PC-3 (cell line): ENCODE results near the gene ABLIM2. TPM values are rescaled to one million over a fixed set of nuclear protein-coding genes. Genes with fewer than 3 reads are reported as not detected.

Source experiments
- ATAC-seq: fragments of 200-7000 bp; cut with Tn5 transposase; 2 replicates; pipeline ENCODE4 v1.9.1; 2020; ENCODE audit warnings: mild to moderate bottlenecking, moderate library complexity
- BruUV-seq: library from RNA; stranded (reverse); fragments of 400-500 nt; replicated peaks from 2 replicates; lab custom pipeline; 2021; lab: Mats Ljungman, UMichigan
- CTCF ChIA-PET: fragments of 300-600 bp; sonication (Branson Sonifier 250); formaldehyde crosslinking; loops from one replicate; lab custom pipeline; 2022; ENCODE audit warnings: antibody characterized with exemption; lab: Charles Lee
- POLR2A ChIA-PET: fragments of 300-600 bp; sonication (Branson Sonifier 250); formaldehyde crosslinking; loops from one replicate; lab custom pipeline; 2022; ENCODE audit warnings: antibody characterized with exemption; ENCODE audit not compliant: unreplicated experiment; lab: Charles Lee
- DNase-seq: peaks from one replicate; pipeline ENCODE4 v3.0.0-alpha.2; 2015
- H2AFZ ChIP-seq: fragments of 300-600 bp; sonication (generic); 2 replicates; pipeline ENCODE4 v1.6.0; 2016; ENCODE audit warnings: antibody characterized with exemption, low read length
- H3F3A ChIP-seq: fragments of 300-600 bp; sonication (generic); one replicate; pipeline ENCODE4 v1.6.0; 2017; ENCODE audit warnings: antibody characterized with exemption, low read length, control low read depth, mild to moderate bottlenecking; ENCODE audit not compliant: unreplicated experiment
- H3K27ac ChIP-seq: fragments of 300-600 bp; sonication (generic); 2 replicates; pipeline ENCODE4 v1.5.1; 2016; ENCODE audit warnings: mild to moderate bottlenecking, low read length
- H3K27me3 ChIP-seq: fragments of 300-600 bp; sonication (generic); 2 replicates; pipeline ENCODE4 v1.6.1; 2016; ENCODE audit warnings: low read length, mixed read lengths
- H3K36me3 ChIP-seq: fragments of 300-600 bp; sonication (generic); 2 replicates; pipeline ENCODE4 v1.6.1; 2016; ENCODE audit warnings: low read depth, mixed run types, low read length, mixed read lengths
- H3K4me1 ChIP-seq: fragments of 300-600 bp; sonication (generic); 2 replicates; pipeline ENCODE4 v1.5.1; 2016; ENCODE audit warnings: low read length; ENCODE audit not compliant: insufficient read depth
- H3K4me2 ChIP-seq: fragments of 300-600 bp; sonication (generic); 2 replicates; pipeline ENCODE4 v1.6.0; 2016; ENCODE audit warnings: low read length
- H3K4me3 ChIP-seq: fragments of 300-600 bp; sonication (generic); 2 replicates; pipeline ENCODE4 v1.5.1; 2016; ENCODE audit warnings: mild to moderate bottlenecking, low read length, mixed read lengths
- H3K79me2 ChIP-seq: fragments of 300-600 bp; sonication (generic); 2 replicates; pipeline ENCODE4 v1.6.1; 2017; ENCODE audit warnings: low read length, mixed read lengths
- H3K9ac ChIP-seq: fragments of 300-600 bp; sonication (generic); 2 replicates; pipeline ENCODE4 v1.6.0; 2016; ENCODE audit warnings: mild to moderate bottlenecking, low read length
- H3K9me2 ChIP-seq: fragments of 300-600 bp; sonication (generic); replicated peaks from 2 replicates; pipeline ENCODE4 v1.6.1; 2016; ENCODE audit warnings: mixed run types, low read length, mixed read lengths
- H3K9me3 ChIP-seq: fragments of 300-600 bp; sonication (generic); 2 replicates; pipeline ENCODE4 v1.6.1; 2016; ENCODE audit warnings: low read length, mixed read lengths
- H4K20me1 ChIP-seq: fragments of 300-600 bp; sonication (generic); 2 replicates; pipeline ENCODE4 v1.6.1; 2016; ENCODE audit warnings: low read length, mixed read lengths
- EZH2 ChIP-seq: fragments of 300-600 bp; sonication (generic); IDR thresholded peaks from one replicate; pipeline ENCODE4 v1.6.1; 2017; ENCODE audit warnings: antibody characterized with exemption, mild to moderate bottlenecking, low read length; ENCODE audit not compliant: unreplicated experiment
- EZH2phosphoT487 ChIP-seq: fragments of 300-600 bp; sonication (generic); IDR thresholded peaks from 2 replicates; pipeline ENCODE4 v1.6.1; 2018; ENCODE audit warnings: mild to moderate bottlenecking, antibody characterized with exemption, low read length, borderline replicate concordance
- intact Hi-C: fragments of 100-400 bp; cut with micrococcal nuclease; formaldehyde crosslinking; loops from 2 replicates; pipeline ENCODE4 v1.9.0; 2023
- total RNA-seq: library from RNA; depleted of rRNA; stranded (reverse); fragments of >200 nt; gene quantifications from 2 replicates; pipeline ENCODE4 v1.2.3, GENCODE V29; 2014
- TF ChIP-seq, protein P1 (sequence below): fragments of 300-600 bp; sonication (generic); conservative IDR thresholded peaks from 2 replicates; pipeline ENCODE4 v1.5.1; 2017; ENCODE audit warnings: antibody characterized with exemption, low read depth, mild to moderate bottlenecking, low read length

ABLIM2 gene
- total RNA-seq, 1 experiment from 2014 or later: 3.2 TPM

DNA sequence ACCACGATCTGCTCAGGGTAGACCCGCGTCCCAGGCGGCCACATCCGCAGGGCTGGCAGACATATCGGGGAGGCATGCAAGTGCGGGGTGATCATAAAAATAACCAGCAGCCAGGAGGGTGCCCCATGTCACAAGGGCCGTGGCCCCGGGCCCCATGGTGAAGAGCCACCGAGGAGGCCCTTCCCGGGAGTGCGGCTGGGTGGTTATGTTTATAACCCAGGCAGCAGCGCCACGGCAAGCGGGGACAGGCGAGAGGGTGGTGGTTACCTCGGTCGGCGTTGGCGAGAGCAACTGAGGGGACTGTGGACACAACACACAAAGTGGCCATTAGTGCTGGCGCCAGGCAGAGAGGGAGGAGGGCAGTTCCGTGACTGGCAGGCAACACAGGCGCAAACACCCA lies 126.2 kb downstream of the ABLIM2 start:
- Histone ChIP-seq H4K20me1 (no peaks in the 10 kb centered on the region), H3K9ac (no peak overlapping the region), H3K4me2 (no peak overlapping the region), H3K4me1 (no peaks in the 10 kb centered on the region), H3K9me3 (no peaks in the 10 kb centered on the region), H3K9me2 (no peaks in the 10 kb centered on the region), H3F3A (no peaks in the 10 kb centered on the region), H3K27me3 (no peaks in the 10 kb centered on the region), H3K36me3 (no peaks in the 10 kb centered on the region), H3K27ac (no peak overlapping the region), H2AFZ (no peak overlapping the region), H3K4me3 (no peak overlapping the region), H3K79me2 (no peaks in the 10 kb centered on the region)
- ATAC-seq: no peak
- ChIA-PET POLR2A (no interaction called here), CTCF (no interaction called here)
- TF ChIP-seq EZH2phosphoT487: no peak
- TF ChIP-seq EZH2: no peak
- TF ChIP-seq, protein P1, sequence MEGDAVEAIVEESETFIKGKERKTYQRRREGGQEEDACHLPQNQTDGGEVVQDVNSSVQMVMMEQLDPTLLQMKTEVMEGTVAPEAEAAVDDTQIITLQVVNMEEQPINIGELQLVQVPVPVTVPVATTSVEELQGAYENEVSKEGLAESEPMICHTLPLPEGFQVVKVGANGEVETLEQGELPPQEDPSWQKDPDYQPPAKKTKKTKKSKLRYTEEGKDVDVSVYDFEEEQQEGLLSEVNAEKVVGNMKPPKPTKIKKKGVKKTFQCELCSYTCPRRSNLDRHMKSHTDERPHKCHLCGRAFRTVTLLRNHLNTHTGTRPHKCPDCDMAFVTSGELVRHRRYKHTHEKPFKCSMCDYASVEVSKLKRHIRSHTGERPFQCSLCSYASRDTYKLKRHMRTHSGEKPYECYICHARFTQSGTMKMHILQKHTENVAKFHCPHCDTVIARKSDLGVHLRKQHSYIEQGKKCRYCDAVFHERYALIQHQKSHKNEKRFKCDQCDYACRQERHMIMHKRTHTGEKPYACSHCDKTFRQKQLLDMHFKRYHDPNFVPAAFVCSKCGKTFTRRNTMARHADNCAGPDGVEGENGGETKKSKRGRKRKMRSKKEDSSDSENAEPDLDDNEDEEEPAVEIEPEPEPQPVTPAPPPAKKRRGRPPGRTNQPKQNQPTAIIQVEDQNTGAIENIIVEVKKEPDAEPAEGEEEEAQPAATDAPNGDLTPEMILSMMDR: no peak
- intact Hi-C loops: no loop called here
- no TSS peak for BruUV-seq
- DNase-seq: no peak

DNA sequence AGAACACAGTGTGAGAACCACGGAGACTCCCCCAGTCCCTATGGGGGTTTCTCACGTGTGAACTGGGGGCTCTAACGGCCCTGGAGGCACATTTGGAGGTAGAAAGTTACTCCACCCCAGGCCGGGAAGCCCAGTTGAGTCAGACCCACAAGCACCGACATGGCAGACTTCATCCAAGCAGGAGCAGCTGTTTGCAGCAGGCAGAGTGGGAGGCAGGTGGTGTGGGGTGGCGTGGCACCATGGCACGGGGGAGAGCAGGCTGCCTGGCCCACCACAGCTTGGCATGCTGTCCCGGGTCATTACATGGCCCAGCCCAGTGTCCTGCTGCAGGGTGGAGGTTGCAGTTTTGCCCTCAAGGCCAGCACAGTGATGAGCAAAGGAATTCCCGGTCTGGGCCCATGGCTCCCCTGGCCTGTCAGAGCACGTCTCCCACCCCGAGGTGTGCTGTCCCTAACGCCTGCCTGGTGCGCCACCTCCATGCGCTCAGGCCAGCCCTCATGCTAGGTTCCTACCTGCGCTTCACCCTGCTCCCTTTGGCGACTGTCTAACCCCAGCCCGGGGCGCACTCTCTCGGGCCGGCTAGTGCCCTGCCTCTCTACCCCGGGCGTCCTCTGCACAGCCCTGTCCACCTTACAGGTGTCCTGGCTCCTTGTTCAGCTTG lies 128.4 kb downstream of the ABLIM2 start:
- Histone ChIP-seq H3K36me3 (no peaks in the 10 kb centered on the region), H3K4me1 (no peaks in the 10 kb centered on the region), H3K79me2 (no peaks in the 10 kb centered on the region), H3K9me3 (no peaks in the 10 kb centered on the region), H2AFZ (no peak overlapping the region), H3K9ac (no peak overlapping the region), H3K27ac (no peak overlapping the region), H4K20me1 (no peaks in the 10 kb centered on the region), H3K4me2 (no peak overlapping the region), H3K9me2 (no peaks in the 10 kb centered on the region), H3F3A (no peaks in the 10 kb centered on the region), H3K27me3 (no peaks in the 10 kb centered on the region), H3K4me3 (no peak overlapping the region)
- TF ChIP-seq EZH2phosphoT487: no peak
- TF ChIP-seq, protein P1: no peak
- no peak for TF ChIP-seq EZH2
- ChIA-PET CTCF (no interaction called here), POLR2A (no interaction called here)
- BruUV-seq: no TSS peak
- intact Hi-C loops: no loop called here
- DNase-seq (no peak), ATAC-seq (no peak)

DNA sequence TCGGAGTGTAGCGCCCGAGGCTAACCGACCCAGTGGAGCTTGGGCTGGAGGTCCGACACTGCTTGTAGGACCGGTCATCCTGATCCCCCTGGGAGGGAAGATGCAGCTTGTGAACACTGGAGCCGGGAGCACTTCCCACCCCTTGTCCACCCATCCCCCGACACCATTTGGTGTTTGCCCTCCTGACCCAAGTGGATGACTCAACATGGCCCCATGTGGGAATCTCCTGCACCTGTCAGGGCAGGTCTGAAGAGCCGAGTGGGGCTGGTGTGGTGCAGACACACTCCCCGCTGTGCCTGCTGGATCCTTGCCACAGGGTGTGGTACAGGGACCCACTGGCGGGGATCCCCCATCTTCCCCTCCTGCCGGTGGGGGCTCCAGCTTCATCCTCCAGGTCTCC lies 128.9 kb downstream of the ABLIM2 start:
- H3K9me2 ChIP-seq: no peaks in the 10 kb centered on the region
- no peaks in the 10 kb centered on the region for H3F3A ChIP-seq
- no peaks in the 10 kb centered on the region for H4K20me1 ChIP-seq
- TF ChIP-seq, protein P1: no peak
- TF ChIP-seq EZH2phosphoT487 (no peak), EZH2 (no peak)
- no peaks in the 10 kb centered on the region for H3K9me3 ChIP-seq
- no peak overlapping the region for H3K27ac ChIP-seq
- no TSS peak for BruUV-seq
- ATAC-seq (no peak), DNase-seq (no peak)
- POLR2A ChIA-PET: no interaction called here
- no peak overlapping the region for H2AFZ ChIP-seq
- H3K4me1 ChIP-seq: no peaks in the 10 kb centered on the region
- H3K79me2 ChIP-seq: no peaks in the 10 kb centered on the region
- H3K9ac ChIP-seq: no peak overlapping the region
- H3K27me3 ChIP-seq: no peaks in the 10 kb centered on the region
- H3K36me3 ChIP-seq: no peaks in the 10 kb centered on the region
- CTCF ChIA-PET: no interaction called here
- intact Hi-C loops: no loop called here
- H3K4me2 ChIP-seq: no peak overlapping the region
- no peak overlapping the region for H3K4me3 ChIP-seq
